ENCODE results near the gene AMY1B. TPM values are rescaled to one million over a fixed set of nuclear protein-coding genes. Genes with fewer than 3 reads are reported as not detected.
"Not testable (repeated sequence)": the region's sequence is repeated elsewhere in the genome, so short reads cannot be mapped to it uniquely, and the experiment has no call there.

The AMY1B gene
- total RNA-seq, 1 donor from 2014 or later: not detected

DNA sequence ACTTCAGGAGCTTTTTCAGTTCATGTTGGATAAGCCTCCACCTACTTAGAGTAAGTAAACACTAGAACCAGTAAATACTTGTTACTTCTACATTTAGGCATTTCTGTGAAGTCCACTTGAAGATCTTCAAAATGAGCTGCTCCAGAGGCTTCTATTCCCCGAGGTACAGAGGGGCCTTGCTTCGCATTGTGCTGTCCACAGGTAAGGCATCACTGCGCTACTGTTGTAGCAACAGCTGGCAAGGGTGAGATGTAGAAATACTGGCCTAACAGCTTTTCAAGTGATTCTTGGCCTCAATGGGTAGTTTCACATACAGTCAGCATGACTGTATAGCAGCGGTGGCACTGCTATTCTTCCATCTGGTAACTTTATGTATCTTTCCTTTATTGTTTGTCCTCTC lies 45.1 kb downstream of the AMY1B start:
- H3K36me3 ChIP-seq; H3K4me3 ChIP-seq; DNase-seq (ENCODE audit: low spot score in 2 of 2); H3K4me1 ChIP-seq; H3K27ac ChIP-seq; intact Hi-C loops (cut with DNase I); H3K9me3 ChIP-seq; H3K27me3 ChIP-seq: not testable (repeated sequence)

DNA sequence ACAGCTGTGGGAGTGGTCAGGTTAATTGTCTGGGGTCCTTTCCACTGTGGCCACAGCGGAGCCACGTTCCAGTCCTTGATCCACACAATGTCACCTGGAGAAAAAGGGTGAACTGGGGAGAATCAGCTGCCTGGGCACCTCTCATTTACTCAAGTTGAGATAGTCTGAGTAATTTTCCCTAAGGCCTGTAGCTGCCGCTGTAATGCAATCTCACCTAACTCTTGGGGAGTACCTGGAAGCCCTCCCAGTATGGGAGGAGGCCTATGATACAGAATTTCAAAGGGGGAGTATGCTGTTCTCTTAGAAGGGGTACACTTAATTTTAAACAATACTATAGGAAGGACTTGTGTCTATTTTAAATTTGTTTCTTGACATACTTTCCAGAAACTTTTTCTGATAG lies 45.7 kb downstream of the AMY1B start:
- intact Hi-C loops (cut with DNase I); H3K4me1 ChIP-seq; H3K4me3 ChIP-seq; H3K27ac ChIP-seq; H3K27me3 ChIP-seq; H3K36me3 ChIP-seq; H3K9me3 ChIP-seq; DNase-seq (ENCODE audit: low spot score in 2 of 2): not testable (repeated sequence)

DNA sequence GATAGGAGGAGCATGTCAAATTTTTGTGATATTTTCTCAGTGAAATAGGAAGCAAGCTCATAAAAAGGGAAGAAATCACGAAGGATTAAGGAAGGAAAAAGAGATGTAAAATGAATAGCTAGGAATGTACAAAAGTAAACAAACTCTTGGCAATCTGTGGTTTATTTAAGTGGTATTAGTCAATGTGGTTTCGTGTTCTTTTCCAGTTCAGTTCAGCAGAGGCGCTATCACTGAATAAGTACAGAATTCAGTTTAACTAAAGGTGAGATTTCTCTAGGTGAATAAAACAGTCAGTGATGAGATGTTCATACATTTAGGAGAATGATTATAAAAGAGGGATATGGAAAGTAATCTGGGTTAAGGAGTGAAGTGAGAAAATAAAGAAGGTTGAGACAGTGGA lies 52.1 kb downstream of the AMY1B start:
- H3K27ac ChIP-seq; DNase-seq (ENCODE audit: low spot score in 2 of 2); H3K27me3 ChIP-seq; H3K4me3 ChIP-seq; H3K9me3 ChIP-seq; H3K4me1 ChIP-seq; H3K36me3 ChIP-seq; intact Hi-C loops (cut with DNase I): not testable (repeated sequence)

DNA sequence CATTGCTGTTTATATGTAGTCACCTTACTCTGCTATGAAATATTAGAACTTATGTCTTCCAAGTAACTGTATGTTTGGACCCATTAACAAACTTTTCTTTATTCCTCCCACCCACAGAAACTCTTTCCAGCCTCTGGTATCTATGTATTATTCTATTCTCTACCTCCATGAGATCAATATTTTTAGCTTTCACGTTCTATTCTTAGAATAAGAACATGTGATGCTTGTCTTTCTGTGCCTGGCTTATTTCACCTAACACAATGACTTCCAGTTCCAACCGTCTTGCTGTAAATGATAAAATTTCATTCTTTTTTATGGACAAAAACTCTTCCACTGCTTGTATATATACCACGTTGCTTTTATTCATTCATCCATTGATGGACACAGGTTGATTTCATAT lies 54.8 kb downstream of the AMY1B start:
- H3K36me3 ChIP-seq; intact Hi-C loops (cut with DNase I); H3K27me3 ChIP-seq; H3K4me1 ChIP-seq; H3K9me3 ChIP-seq; H3K4me3 ChIP-seq; H3K27ac ChIP-seq; DNase-seq (ENCODE audit: low spot score in 2 of 2): not testable (repeated sequence)

Other genes starting within 250 kb of the AMY1B start
- gene RNPC3, start 170.5 kb downstream of the AMY1B start, total RNA-seq: 3.9 TPM
- gene AMY2B, start 124.6 kb downstream of the AMY1B start, total RNA-seq: 10.7 TPM
- not detected for gene AMY2A, start 78.8 kb downstream of the AMY1B start, total RNA-seq
- not detected for gene AMY1A, start 40.5 kb downstream of the AMY1B start, total RNA-seq
- gene AMY1C, start 53.7 kb upstream of the AMY1B start, total RNA-seq: not detected

Measured in ascending aorta (tissue), 2 donors.